HG03135 (cell line): ENCODE measurements around the gene NLGN1.

Source experiments
- ATAC-seq: cut with Tn5 transposase; IDR thresholded peaks from one replicate; pipeline ENCODE4 v1.9.1; 2021; ENCODE audit warnings: mild to moderate bottlenecking, moderate library complexity; ENCODE audit not compliant: unreplicated experiment

Gene NLGN1

GRCh38 chr3:173624086-173624485, 226.5 kb downstream of the NLGN1 start:
- ATAC-seq = no peak

GRCh38 chr3:173630849-173631248, 233.3 kb downstream of the NLGN1 start:
- ATAC-seq = no peak

- no peak for ATAC-seq
These were observed 235.4 kb downstream of the NLGN1 start for GRCh38 chr3:173632945-173633344.

- no peak for ATAC-seq
These were observed 238.3 kb downstream of the NLGN1 start for GRCh38 chr3:173635826-173636225.

GRCh38 chr3:173639098-173639497, 241.6 kb downstream of the NLGN1 start:
- no peak for ATAC-seq

GRCh38 chr3:173641696-173642095, 244.2 kb downstream of the NLGN1 start:
- ATAC-seq = no peak

GRCh38 chr3:173644086-173645082, 246.8 kb downstream of the NLGN1 start:
- no peak for ATAC-seq

GRCh38 chr3:173650596-173650995, 253.1 kb downstream of the NLGN1 start:
- ATAC-seq = no peak

- no peak for ATAC-seq
These were observed 254.5 kb downstream of the NLGN1 start for GRCh38 chr3:173652093-173652492.

GRCh38 chr3:173653781-173654180, 256.2 kb downstream of the NLGN1 start:
- ATAC-seq = no peak

- no peak for ATAC-seq
These were observed 262.4 kb downstream of the NLGN1 start for GRCh38 chr3:173659972-173660371.

GRCh38 chr3:173660645-173661299, 263.2 kb downstream of the NLGN1 start:
- ATAC-seq = no peak

GRCh38 chr3:173663696-173664111, 266.2 kb downstream of the NLGN1 start:
- no peak for ATAC-seq

- no peak for ATAC-seq
These were observed 278.6 kb downstream of the NLGN1 start for GRCh38 chr3:173676094-173676493.

- ATAC-seq = no peak
These were observed 283.7 kb downstream of the NLGN1 start for GRCh38 chr3:173681188-173681678.

GRCh38 chr3:173685456-173685855, 287.9 kb downstream of the NLGN1 start:
- no peak for ATAC-seq

- ATAC-seq = no peak
These were observed 290.8 kb downstream of the NLGN1 start for GRCh38 chr3:173688216-173688842.

GRCh38 chr3:173690542-173691180, 293.1 kb downstream of the NLGN1 start:
- ATAC-seq = no peak

- ATAC-seq = no peak
These were observed 301.8 kb downstream of the NLGN1 start for GRCh38 chr3:173699353-173699752.

GRCh38 chr3:173700336-173700735, 302.8 kb downstream of the NLGN1 start:
- ATAC-seq = no peak

- no peak for ATAC-seq
These were observed 305.0 kb downstream of the NLGN1 start for GRCh38 chr3:173702561-173702960.
